Stimulated activated CD8-positive, alpha-beta memory T cell treated with anti-CD3 and anti-CD28 coated beads, Interleukin-7, amount 100 ng/mL, for 24 hours (primary cell): Measurements from ENCODE around the gene MAP2K3.

Source experiments
- DNase-seq: peaks from one replicate; pipeline ENCODE4 v3.0.0-alpha.2; 2020; ENCODE audit warnings: low read depth

Gene MAP2K3

DNA sequence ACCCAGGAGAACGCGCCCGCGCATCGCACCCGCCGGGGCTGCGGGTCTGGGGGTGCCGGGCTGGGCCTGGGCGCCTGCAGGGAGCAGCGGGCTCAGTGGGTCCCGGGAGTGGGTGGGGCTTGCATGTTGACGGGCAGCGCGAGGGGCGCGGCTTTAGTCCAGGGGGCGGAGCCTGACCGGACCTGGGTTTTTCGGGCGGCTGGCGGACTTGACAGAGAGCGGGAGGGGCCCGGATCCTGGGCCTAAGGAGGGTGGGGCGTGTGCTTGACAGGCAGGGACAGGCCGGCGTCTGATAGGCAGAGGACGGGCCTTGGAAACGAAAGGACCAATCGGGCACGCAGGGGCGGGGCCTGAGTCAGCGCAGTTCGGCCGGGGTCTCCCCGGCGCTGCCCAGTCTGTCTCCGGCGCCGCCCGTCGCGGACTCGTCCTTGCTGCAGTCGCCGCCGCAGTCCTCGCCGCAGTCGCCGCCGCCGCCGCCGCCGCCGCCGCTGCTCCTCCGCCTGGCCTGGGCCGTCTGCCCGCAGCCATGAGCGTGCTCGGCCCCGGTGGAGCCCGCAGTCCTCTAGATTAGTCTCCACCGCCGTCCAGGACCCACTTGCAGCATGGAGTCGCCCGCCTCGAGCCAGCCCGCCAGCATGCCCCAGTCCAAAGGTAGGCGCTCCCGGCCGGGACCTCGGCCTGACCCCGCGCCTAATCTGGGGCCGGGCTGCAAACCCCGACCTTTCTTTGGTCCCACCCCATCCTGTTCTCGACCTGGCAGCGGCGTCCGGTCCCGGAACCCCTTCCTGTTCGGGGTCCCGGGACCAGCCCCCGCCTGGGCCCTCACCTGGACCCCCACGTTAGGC, at the start of gene MAP2K3:
Gene MAP2K3, plus strand, starts transcription at position 393 of the 845 bp plus-strand sequence. Its CDS starts 210 bp downstream, at position 603.
- DNase-seq: peak; percentile 94

DNA sequence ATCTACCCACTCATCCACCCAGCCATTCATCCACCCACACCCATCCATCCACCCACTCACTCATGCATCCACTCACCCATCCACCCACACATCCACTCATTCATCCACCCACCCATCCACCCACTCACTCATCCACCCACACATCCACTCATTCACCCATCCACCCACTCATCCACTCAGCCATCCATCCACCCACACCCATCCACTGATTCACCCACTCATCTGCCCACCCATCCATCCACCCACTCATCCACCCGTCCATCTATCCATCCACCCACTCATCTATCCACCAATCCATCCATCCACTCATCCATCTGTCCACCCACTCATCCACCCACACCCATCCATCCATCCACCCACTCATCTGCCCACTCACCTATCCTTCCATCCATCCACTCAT, 48.6 kb upstream of the MAP2K3 start:
- no peak for DNase-seq

DNA sequence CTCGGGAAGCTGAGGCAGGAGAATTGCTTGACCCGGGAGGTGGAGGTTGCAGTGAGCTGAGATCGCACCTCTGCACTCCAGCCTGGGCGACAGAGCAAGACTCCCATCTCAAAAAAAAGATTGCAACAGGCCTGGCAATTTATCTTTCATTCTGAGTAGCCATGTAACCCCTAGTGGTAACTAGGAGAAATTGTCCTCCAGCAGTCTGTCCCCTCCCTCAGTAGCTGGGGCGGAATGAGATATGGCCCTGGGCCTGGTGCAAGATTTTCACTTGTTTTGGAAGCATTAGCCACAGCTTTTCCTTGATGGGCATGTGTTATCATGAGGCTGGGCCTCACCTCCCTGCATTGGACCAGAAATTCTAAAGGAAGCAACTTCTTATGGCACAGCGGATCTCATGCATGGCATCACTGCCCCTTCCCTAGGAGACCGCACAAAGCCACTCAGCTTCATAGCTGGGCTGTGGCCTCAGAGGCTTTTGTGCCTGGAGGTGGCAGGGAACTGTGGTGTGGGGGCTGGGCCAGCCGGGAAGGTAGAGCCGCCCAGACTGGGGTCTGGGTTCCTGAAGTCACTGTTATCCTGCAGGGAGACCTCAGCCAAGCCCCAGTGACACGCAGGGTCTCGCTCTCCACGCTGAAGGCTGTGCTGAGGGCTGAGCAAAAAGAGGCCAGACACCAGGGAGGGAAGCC, 44.7 kb upstream of the MAP2K3 start:
- no peak for DNase-seq

GRCh38 chr17:21240369-21241055, 44.0 kb upstream of the MAP2K3 start:
- no peak for DNase-seq

GRCh38 chr17:21241564-21241963, 42.9 kb upstream of the MAP2K3 start:
- no peak for DNase-seq

DNA sequence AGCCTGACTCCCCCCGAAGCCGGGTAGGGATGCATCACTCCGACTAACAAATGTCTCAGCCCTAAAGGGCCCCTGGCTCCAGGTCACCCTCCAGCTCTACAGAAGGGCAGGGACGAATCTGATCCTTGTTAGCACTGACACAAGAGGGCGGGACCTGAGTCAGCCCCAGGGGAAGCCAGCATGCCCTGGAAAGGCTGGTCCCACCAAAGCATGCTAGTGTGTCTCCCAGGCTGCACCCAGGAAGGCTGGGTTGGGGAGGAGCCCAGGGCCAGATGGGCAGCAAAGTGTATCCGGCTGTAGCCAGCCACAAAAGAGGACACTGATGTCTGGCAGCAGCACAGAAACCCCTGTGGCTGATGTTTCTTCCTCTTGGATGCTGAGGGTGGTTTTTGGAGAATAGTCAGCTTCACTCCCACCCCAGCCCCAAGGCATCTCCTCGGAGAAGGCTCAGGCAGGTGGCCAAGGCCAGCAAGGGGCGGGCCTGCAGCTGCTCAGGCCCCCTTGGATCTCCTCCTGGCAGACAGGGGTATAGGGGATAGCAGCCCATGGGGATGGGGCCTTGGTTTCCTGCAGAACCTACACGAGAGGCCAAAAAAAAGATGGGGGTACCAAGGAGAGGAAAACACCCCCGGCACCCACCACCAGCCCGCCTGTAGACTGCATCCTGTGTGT, 42.3 kb upstream of the MAP2K3 start:
- DNase-seq: no peak

DNA sequence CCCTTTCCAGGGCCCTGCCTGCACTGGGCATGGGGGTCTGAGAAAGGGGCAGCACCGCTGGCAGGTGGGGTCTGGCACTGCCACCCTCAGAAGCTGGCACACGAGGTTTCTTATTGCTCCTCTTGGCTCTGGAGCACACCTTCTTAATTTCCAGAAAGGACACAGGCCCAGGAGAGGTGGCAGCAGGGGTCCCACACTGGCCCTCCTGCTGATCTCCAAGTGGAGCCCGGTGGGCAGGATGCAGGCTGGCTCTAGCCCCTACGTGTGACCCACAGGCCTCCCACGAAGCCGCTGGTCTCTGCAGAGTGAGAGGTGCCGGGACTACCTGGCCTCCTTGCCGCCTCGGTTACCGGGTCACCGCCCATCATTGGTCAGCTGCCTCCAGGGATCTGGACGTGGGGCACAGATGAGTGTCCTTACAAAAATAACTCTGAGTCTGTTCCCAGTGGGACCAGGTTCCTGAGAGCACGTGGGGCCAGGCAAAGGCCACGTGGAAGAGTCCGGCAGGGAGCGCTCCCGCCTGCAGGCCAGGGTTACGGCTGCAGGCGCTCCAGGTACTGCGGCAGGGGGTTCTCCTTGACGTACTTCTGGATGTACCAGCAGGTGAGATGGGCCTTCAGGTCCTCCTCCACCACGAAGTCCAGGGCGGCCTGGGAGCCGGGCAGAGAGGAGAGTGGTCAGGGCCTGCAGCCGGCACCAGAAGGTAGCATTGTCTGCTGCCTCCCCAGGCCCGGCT, 41.6 kb upstream of the MAP2K3 start:
- no peak for DNase-seq

GRCh38 chr17:21243516-21244303, 40.8 kb upstream of the MAP2K3 start:
- DNase-seq: no peak

DNA sequence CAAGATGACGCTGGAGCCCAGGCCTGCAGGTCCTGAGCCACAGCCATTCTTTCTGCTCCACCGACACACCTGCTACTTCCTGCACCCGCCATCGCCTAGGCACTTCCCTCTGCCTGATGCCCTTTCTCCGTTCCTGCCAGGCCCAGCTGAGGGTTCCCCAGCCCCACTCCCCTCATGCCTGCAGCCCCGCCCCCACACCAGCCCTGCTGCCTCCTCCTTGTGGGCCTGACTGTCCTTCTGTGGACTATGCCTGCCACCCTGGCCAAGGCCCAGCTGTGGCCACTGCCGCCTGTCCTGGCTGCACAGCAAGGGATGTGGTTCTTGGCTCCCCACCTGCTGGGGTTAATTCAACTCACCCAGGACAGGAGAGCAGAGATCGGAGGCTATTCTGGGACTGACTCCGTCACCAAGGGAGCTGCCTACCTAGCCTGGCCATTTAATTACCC, 38.8 kb upstream of the MAP2K3 start:
- DNase-seq: no peak

GRCh38 chr17:21246698-21247097, 37.8 kb upstream of the MAP2K3 start:
- DNase-seq: no peak

- DNase-seq: no peak
These were observed 36.8 kb upstream of the MAP2K3 start for GRCh38 chr17:21247552-21248258.

GRCh38 chr17:21248500-21248899, 36.0 kb upstream of the MAP2K3 start:
- no peak for DNase-seq

- no peak for DNase-seq
These were observed 35.3 kb upstream of the MAP2K3 start for GRCh38 chr17:21249086-21249795.

DNA sequence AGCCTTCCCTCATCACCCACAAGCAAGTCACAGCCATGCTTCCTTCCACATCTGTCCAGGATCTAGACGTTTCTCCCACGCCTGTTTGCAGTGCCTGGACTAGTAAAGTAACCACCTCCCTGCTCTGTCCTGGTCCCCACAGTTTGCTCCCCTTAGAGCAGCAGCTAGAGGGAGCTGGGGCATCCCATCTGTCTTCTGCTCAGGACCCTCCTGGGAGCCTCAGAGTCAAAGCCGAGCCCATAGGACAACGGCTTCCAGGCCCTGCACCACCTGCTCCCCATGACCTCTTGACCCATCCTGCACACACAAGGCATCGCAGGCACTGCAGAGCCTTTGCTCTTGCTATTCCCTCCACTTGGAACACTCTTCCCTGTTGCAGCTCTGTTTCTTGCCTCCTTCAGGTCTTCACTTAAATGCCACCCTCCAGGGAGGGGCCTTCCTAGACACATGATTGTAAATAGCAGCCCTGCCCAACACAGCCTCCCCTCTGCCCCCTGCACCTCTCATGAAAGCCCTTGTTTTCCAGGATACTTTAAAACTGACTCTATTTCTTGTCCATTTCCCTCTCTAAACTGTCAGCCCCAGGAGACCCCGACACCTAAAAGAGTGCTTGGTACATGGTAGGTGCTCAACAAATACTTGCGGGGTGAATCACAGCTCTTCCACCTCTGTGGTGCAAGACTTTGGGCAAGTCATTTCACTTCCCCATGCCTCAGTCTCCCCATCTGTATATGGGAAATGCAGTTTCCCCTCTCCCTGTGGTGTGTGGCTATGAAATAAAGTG, 34.4 kb upstream of the MAP2K3 start:
- no peak for DNase-seq

DNA sequence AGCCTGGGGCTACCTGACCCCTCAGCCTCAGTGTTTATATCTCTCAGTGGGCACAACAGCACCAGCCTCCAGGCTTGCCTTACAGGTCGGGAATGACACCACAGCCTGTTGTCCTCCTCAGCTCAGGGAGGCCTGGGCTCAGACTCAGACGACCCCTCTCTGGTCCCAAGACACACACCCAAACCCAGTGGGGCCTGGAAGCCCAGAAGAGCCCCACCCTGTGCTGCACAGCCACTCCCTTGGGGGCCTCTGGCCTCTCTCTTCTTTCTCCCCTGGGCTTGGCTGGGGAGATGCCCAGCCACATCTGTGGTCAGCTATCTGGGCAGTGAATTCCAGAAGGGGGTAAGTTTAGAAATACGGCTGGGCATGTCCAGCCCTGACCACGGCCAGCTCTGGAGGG, 33.7 kb upstream of the MAP2K3 start:
- DNase-seq: no peak

DNA sequence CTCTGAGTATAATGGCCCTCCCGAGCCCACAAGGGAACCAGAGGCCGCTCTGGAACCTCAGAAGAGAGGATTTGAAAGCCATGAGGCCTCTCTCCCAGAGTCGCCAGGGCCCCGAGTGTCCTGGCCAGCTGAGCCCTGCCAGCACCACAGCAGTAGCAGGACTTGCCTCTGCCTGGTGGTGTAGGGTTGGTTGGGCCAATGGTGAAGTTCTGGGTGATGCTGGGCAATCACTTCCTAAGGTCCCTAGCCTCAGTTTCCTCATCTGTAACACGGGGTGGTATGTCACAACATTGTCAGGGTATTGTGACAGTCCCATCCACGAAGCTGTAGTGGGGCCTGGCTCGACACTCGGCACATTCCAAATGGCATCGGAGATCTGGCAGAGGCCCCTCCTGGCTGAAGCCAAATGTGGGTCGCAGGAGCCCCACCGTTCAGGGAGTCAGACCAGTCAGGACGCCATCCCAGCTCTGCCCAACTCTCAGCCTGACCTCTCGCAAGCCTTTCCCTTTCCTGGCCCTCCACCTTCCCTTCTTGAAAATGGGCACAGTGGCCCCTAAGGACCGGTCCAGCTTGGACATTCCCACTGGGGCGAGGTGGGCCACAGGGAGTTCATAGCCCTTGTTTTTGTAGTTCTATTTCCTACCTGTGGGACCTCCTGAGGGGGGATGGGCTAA, 33.0 kb upstream of the MAP2K3 start:
- DNase-seq: no peak

- DNase-seq: no peak
These were observed 32.2 kb upstream of the MAP2K3 start for GRCh38 chr17:21252289-21252795.
